Nucleus accumbens (tissue), 56 donors: ENCODE results near the gene TMED4.
"Not testable (repeated sequence)": the region's sequence is repeated elsewhere in the genome, so short reads cannot be mapped to it uniquely, and the experiment has no call there.

ENCODE experiments used
- DNase-seq, 56 donors: peaks; one replicate each; lab custom pipeline; 2025; lab: John Stamatoyannopoulos, UW

The TMED4 gene

DNA sequence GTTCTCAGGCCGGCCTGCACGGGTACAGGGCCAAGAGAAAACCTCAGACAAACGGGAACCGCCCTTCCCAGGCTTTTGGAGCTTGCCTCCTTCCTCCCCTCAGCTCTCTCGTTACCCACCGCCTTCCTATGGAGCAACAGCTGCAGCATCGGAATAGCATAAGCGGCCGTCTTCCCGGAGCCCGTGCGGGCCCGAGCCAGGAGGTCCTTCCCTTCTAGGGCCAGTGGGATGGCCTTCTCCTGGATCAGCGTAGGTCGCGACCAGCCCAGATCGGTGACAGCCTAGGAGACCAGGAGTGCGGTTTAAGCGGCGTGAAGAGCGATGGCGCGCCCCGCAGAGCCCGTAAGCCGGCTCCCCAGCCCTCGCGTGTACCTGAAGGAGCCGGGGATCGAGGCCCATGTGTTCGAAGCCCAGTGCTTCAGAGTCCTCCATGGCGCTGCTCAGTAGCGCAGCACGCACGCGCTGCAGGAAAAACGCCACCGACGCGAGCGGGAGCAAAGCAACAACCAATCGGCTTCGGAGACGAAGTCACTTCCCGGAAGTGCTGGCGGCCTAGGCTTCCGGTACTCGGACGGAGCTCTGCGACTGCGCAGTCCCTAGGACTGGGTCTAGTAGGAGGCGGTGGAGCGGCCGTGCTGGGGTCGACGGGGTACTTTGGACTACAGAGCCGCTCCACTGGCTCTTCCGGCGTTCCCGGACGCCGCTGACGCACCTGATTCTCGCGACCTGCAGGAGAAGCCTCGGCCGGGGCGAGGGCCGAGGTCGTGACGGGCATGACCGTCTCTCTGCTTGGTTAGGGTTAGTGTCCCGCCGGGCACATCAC lies 8.4 kb downstream of the TMED4 start, which contains the start of gene DDX56:
DDX56 (minus strand) TSS at position 445 of the 823 bp plus-strand sequence; CDS start at position 432, 13 bp downstream.
- peak in 55 of 56 donors; percentile 53 to 97 (median 91) for DNase-seq

DNA sequence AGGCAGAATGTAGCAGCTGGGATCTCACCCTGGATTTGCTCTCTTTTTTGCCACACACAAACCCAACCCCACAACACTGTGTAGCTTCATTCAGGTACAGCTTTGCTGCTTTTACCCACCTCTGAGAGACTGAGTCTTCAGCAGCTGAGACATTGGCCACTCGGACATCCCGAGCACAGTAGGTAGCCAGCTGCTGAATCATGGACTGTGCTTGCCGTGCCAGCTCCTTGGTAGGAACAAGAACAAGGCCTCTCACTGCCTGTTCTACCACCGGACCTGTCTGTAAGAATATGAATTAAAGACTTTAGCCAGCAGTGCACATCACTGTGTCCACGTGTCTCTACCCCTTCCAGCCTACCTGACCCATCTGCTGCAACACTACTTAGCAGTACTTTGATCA lies 9.3 kb downstream of the TMED4 start:
- no peak for DNase-seq

DNA sequence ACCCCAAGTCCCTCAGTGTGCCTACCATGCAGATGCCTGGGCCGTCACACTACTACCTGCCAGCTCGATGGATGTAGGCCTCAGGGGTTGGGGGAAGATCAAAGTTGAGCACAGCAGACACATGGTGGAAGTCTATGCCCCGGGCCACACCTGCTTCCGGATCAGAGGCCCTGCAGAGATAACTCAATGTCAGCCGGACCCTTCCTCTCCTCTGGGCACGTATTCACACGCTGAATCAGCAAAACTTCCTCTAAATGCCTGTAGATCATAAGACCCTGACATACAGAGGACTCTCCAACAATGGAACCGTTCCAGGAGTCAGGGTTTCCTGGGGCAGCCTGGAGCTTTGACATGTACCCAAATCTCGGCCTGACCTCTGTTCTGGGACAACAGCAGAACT lies 12.1 kb downstream of the TMED4 start:
- DNase-seq, result no peak

DNA sequence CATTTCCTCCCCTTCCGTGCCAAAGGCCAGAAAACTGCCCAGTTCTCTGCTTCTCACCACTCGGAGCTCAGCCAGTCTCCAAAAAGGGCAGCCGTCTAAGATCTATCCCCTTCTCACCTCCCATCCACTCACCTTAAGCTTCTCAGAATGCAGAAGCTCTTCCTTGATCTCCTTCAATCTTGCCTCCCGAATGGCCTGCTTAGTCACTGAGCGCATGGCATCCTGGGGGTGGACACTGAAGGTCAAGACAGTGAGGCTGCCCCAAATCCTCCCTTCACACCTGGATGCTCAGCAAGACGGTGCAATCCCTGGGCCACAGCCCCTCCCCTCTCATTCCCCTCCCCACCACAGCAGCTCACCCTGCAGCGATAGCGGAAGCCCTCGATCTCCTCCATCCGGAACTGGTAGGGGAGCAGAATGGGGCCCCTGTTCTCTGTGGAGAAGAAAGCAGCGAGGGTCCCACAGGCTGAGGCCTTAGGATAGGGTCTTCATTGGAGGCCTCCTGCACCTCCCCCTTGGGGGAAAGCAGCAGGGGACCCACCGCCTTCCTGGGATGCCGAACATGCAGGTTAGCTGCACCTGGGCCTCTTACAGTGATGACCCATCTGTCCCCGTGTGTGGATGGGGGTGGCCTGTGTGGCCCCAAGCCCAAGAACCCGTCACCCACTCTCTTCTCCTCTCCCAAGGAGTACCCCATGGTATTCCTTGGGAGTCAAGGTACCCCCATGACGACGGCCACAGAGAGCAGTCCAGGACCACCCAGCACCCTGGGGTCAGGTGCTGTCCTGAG lies 13.1 kb downstream of the TMED4 start:
- DNase-seq, result no peak

DNA sequence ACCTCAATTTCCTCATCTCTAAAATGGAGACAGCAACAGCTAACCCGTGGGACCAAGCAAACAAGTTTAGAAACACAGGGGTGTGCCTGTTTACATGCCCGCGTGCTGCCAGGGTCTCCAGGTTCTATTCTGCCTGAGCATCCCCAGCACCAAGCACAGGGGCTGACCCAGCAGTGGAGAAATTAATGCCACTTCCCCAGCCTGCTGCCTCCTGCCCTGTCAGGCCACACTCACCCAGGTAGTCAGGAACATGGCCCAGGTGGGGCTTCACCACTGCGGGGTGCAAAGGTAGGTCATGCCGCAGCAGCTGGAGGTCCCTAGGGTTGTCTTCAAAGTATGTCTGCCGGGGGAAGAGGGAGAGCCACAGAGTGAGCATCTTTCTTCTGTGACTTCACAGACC lies 14.1 kb downstream of the TMED4 start:
- DNase-seq, result no peak

DNA sequence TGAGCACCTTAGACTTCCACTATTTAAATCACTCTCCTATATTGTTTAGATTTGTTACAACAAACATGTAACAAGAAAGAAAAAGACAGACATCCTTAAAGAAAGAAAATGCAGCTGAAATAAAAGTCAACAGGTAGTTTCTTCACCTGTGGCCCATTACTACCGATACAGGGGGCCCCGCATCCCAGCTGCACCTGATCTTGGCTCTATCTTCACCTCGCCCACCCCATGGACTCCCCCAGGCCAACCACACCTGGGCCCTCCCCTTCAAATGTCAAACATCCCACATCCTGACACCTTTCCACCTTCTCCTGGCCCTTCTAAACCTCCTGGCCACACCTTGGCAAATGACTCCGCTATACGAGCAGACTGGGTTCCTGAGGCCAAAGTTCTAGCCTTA lies 15.4 kb downstream of the TMED4 start:
- no peak for DNase-seq

DNA sequence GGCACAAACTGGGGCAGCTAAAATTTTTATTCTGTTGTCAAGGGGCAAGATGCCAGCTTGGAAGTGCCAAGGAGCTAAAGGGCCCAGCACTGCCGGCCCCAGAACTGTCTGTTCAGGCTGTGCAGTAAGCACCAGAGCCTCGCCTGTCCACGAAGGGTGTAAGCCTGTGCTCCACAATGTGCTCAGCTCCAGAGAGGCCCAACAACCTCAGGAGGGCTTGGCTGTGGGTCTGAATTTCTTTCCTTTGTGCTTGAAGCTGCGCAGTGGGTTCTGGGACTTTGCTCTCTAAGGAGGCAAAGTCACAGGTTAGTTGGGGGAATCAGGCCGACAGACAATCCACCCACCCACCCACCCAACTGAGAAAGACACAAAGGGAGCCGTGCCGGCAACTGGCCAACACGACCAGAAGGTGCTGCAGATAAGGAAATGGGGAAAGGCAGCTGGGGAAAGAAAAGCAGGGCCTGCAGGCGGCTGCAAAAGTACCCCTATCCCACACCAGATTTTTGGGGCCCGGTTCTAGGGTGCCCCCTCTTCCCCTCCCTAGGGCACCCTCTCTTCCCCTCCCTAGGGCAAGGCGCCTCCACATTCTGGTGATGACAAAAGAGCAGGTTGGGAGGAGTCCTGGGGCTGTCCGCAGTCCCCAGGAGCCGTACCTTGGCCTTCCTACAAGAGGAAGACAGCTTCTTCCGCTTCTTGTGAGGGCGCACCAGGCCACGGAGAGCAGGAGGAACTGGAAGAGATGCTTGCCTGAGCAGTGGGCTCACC lies 16.1 kb downstream of the TMED4 start:
- no peak for DNase-seq

DNA sequence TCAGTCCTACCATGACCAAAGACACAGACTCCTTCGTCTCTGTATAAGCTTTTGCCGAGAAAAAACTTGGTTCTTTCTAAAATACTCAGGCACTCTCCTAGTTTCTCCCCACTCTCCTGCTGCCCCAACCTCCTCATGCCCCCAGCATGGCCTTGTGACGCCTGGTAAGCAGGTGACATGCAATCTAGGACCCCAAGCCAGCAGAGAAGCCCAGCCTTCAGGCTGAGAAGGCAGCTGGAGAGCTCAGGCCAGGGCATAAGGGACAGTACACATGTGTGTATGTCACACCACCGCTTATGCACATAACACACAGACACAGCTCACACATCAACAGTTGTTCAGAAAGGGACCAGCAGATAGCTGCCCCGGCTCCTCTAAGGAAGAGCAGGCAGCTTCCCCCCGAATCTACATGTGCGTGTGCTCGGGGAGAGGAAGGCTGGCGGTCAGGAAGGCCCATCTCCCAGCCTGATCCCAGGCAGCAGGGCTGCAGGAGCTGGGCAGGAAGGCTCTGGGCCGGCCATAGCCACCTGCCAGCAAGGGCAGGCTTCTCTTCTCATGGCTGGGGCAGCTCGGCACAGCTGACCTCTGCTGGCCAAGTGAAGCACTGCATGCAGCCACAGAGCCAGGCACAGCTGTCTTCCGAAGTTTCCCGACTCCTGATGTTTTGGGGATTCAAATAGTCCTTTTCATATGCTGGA lies 16.8 kb downstream of the TMED4 start:
- peak in 47 of 56 donors; percentile 7 to 73 (median 41) for DNase-seq

DNA sequence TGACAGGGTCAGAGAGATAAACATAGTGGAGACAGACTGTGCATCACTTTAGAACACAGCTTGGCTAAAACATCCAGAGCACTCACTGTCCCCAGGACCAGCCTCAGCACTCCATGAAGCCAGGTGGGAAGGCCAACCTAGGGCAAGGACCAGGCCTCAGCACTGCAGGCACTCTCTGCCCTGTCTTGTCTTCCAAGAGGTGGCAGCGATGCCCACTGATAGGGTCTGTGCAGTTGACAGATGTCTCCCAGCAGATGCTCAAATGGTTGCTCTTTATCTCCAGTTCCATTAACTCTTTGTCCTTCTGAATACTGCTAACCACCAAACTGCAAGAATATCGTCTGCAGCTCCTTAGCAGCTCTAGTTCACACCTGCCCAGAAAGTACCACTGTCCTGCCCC lies 17.4 kb downstream of the TMED4 start:
- DNase-seq, result no peak

DNA sequence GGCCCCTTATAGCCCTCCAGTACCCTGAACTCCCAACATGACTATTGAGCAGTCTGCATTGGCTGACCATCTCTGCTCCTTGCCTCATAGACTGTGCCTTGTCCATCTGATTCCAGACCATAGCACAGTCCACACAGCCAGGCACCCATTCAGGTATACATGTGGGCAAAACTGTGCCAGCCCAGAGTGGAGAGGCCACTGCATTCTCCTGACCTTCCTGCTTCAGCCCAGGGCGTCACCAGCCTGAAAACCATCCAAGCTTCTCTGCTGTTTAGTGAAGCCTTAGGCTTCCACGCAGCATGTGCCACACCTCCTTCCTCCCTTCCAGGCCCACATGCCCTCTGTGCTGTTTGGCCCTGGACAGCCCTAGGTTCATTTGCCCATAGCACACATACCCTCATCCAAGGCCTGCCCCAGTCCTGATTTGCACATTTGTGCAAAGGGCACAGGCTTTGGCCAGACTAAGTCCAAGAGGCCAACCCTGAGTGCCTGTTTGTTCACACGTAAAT lies 18.8 kb downstream of the TMED4 start:
- no peak for DNase-seq

DNA sequence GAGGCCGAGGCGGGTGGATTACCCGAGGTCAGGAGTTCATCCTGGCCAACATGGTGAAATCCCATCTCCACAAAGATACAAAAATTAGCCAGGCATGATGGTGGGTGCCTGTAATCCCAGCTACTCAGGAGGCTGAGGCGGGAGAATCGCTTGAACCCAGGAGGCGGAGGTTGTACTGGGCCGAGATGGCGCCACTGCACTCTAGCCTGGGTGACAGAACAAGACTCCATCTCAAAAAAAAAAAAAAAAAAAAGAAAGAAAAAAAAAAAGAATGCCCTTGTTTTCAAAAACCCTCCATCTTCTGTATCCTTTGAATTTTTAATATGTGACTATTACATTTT lies 19.4 kb downstream of the TMED4 start:
- DNase-seq, result not testable (repeated sequence)

DNA sequence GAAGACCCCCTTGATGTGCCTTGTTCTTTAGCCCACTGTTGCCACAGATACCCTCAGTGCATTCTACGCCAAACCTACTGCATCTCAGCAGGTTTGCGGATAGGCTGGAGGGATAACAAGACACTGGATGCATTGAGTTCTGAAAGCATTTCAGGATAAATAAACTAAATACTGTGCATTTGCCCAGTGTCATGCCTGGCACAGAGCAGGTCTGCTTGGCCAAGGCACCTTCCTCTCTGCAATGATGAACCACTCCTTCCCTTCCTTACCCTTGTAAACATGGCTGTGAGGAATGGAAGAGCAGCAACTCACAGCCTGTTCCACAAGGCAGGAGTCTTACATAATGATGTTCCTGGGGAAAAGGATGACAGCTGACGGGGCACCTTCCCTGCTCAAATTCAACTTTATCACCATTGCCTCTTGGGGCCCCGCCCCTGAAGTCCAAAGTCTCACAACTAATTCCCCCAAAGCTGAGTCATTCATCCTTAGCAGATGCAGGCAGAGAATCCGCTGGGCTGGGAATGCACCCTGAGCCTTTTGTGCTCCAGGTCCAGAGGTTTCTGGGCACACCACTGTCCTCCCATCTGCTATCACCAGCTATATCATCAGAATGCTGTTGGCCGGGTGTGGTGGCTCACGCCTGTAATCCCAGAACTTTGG lies 19.9 kb downstream of the TMED4 start:
- peak in 23 of 56 donors; percentile 4 to 52 (median 24) for DNase-seq

DNA sequence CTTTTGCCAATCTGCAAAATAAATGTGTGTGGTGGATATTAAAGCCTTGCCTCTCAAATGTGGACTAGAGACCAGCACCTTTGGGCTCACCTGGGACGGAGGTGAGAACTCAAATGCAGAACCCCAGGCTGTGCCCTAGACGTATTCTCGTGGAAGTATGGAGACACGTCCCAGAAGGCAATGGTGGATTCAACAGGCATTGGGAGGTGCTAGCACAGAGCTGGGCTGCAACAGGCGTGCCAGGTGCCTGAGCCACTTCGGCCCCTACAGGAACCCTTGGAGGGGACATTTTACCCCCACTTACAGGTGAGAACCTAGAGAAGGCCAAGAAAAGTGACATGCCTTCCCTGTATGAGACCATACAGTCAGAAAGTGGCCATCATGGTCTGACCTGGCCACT lies 20.6 kb downstream of the TMED4 start:
- no peak for DNase-seq

DNA sequence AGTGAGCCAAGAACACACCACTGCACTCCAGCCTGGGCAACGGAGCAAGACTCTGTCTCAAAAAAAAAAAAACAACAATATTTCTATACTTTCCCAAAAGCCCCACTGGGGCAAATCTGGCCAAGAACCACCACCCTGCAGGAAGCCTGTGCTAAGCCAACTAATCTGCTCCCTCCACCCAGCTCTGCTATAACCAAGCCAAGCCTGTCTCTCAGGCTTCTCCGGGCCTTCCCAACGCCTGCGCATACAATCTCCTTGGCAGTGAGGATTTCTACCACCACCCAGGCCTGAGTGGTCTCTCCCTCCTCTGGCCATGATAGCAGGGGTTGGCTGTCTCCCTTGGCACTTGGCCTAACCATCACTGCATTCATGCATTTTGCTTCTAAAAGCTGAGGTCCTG lies 22.5 kb downstream of the TMED4 start:
- DNase-seq, result no peak

DNA sequence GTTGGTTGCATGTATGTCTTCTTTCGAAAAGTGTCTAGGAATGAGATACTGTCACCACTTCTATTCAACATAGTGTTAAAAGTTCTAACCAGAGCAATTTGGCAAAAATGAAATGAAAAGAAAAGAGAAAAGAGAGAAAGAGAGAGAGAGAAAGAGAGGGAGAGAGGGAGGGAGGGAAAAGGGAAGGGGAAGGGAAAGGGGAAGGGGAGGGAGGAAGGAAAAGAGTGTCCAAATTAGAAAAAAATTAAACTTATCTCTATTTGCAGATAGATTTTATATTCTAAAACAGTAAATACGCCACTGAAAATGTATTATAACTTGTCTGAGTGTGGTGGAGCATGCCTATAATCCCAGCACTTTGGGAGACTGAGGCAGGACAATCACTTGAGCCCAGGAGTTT lies 24.5 kb downstream of the TMED4 start:
- no peak for DNase-seq

DNA sequence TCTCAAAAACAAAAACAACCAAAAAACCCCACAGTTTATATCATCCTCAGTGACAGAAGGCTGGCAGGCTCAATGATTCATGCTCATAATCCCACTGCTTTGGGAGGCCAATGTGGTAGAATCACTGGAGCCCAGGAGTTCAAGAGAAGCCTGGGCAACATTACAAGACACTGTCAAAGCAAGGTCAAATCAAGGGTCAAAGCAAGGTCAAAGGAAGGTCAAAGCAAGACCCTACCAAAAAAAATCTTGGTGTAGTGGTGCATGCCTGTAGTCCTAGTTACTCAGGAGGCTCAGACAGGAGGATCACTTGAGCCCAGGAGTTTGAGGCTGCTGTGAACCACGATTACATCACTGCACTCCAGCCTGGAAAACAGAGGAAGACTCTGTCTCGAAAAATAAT lies 26.7 kb downstream of the TMED4 start:
- DNase-seq, result no peak

DNA sequence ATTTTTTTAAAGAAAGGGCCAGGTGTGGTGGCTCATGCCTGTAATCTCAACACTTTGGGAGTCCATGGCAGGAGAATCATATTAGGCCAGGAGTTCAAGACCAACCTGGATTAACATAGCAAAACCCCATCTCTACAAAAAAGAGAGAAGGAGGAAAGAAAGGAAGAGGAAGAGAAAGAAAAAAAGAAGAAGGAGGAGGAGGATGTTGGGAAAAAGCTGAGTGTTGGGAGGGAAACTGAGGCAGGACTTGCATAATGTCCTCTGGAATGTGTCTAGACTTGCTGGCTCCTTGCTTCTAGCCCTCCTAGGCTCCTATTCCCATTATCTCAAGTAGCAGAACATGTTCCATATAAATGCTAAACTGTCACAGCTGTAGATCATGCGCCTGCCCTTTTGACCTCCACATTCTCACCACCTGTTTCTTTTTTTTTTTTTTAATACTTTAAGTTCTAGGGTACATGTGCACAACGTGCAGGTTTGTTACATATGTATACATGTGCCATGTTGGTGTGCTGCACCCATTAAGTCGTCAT lies 29.5 kb downstream of the TMED4 start:
- DNase-seq, result not testable (repeated sequence)

DNA sequence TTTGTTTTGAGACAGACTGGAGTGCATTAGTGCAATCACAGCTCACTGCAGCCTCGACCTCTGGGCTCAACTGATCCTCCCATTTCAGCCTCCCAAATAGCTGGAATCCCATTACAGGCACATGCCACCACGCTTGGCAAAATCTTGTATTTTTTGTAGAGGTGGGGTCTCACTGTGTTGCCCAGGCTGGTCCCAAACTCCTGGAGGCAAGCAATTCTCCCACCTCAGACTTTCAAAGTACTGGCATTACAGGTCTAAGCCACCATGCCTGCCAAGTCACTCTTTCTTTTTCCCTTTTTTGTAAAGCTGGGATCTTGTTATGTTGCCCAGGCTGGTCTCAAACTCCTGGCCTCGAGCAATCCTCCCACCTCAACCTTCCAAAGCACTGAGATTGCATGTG lies 32.6 kb downstream of the TMED4 start:
- DNase-seq, result no peak

DNA sequence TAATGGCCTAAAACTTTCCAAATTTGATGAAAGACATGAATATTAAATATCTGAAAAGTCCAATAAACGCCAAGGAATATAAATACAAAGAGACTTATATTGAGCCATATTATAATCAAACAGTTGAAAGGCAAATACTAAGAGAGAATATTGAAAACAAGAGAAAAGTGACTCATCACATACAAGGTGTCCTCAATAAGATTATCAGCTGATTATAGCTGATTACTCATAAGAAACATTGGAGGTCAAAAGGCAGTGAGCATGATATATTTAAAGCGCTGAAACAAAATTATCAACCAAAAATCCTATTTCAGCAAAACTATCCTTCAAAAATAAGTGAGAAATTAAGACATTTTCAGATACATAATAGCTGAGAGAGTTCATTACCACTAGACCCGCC lies 33.1 kb downstream of the TMED4 start:
- DNase-seq, result no peak
